H9 (cell line): Measurements from ENCODE around the gene LPCAT1. TPM values are rescaled to one million over a fixed set of nuclear protein-coding genes. Genes with fewer than 3 reads are reported as not detected.

Experiments
- DNase-seq: peaks from one replicate; pipeline ENCODE4 v3.0.0-alpha.2; 2017
- H2AFZ ChIP-seq: one replicate; pipeline ENCODE4 v1.6.1; 2013; ENCODE audit warnings: mild to moderate bottlenecking, low read length, control low read depth, moderate library complexity
- H2AK5ac ChIP-seq: 2 replicates; pipeline ENCODE4 v1.6.1; 2013; ENCODE audit warnings: low read length, control low read depth, mixed read lengths; ENCODE audit not compliant: insufficient read length
- H2BK120ac ChIP-seq: one replicate; pipeline ENCODE4 v1.6.1; 2013; ENCODE audit warnings: low read depth, mild to moderate bottlenecking, low read length, control low read depth, inconsistent platforms; ENCODE audit not compliant: poor library complexity, severe bottlenecking
- H2BK12ac ChIP-seq: 2 replicates; pipeline ENCODE4 v1.6.1; 2013; ENCODE audit warnings: low read length, control low read depth, mixed read lengths, low read depth; ENCODE audit not compliant: insufficient read length
- H2BK15ac ChIP-seq: 2 replicates; pipeline ENCODE4 v1.6.1; 2013; ENCODE audit warnings: low read depth, low read length, control low read depth
- H2BK20ac ChIP-seq: one replicate; pipeline ENCODE4 v1.6.1; 2013; ENCODE audit warnings: low read depth, mild to moderate bottlenecking, low read length, control low read depth, inconsistent platforms; ENCODE audit not compliant: poor library complexity, severe bottlenecking
- H2BK5ac ChIP-seq: 2 replicates; pipeline ENCODE4 v1.6.1; 2013; ENCODE audit warnings: low read length, control low read depth, mixed read lengths; ENCODE audit not compliant: insufficient read length
- H3K14ac ChIP-seq: 2 replicates; pipeline ENCODE4 v1.6.1; 2013; ENCODE audit warnings: low read length, control low read depth; ENCODE audit not compliant: insufficient read depth
- H3K18ac ChIP-seq: 2 replicates; pipeline ENCODE4 v1.6.1; 2013; ENCODE audit warnings: low read depth, mild to moderate bottlenecking, mixed read lengths, low read length, control low read depth; ENCODE audit not compliant: insufficient read length
- H3K23ac ChIP-seq: 2 replicates; pipeline ENCODE4 v1.6.1; 2013; ENCODE audit warnings: low read length, control low read depth, mixed read lengths, low read depth; ENCODE audit not compliant: insufficient read length
- H3K23me2 ChIP-seq: 2 replicates; pipeline ENCODE4 v1.6.1; 2013; ENCODE audit warnings: low read depth, mild to moderate bottlenecking, mixed read lengths, low read length, control low read depth; ENCODE audit not compliant: insufficient read length, poor library complexity, severe bottlenecking
- H3K27ac ChIP-seq: 2 replicates; pipeline ENCODE4 v1.5.1; 2013; ENCODE audit warnings: low read length, control low read depth, mixed read lengths, low read depth; ENCODE audit not compliant: insufficient read length
- H3K27me3 ChIP-seq: 2 replicates; pipeline ENCODE4 v1.6.1; 2013; ENCODE audit warnings: low read length, control low read depth, inconsistent platforms; ENCODE audit not compliant: insufficient read depth
- H3K4ac ChIP-seq: 2 replicates; pipeline ENCODE4 v1.6.1; 2013; ENCODE audit warnings: low read depth, mild to moderate bottlenecking, control low read depth, inconsistent platforms, low read length, moderate library complexity
- H3K4me1 ChIP-seq: 2 replicates; pipeline ENCODE4 v1.6.1; 2013; ENCODE audit warnings: low read length, control low read depth, inconsistent platforms; ENCODE audit not compliant: insufficient read depth
- H3K4me2 ChIP-seq: 2 replicates; pipeline ENCODE4 v1.6.1; 2013; ENCODE audit warnings: low read length, control low read depth, mixed read lengths; ENCODE audit not compliant: insufficient read length, insufficient read depth
- H3K56ac ChIP-seq: 2 replicates; pipeline ENCODE4 v1.6.1; 2013; ENCODE audit warnings: low read depth, mild to moderate bottlenecking, mixed read lengths, low read length, control low read depth; ENCODE audit not compliant: insufficient read length
- H3K79me1 ChIP-seq: 2 replicates; pipeline ENCODE4 v1.6.1; 2013; ENCODE audit warnings: low read depth, mild to moderate bottlenecking, moderate library complexity, low read length, control low read depth, inconsistent platforms; ENCODE audit not compliant: insufficient read depth, poor library complexity, severe bottlenecking
- H3K79me2 ChIP-seq: 2 replicates; pipeline ENCODE4 v1.6.1; 2013; ENCODE audit warnings: low read length, control low read depth, inconsistent platforms; ENCODE audit not compliant: insufficient read depth
- H3K9ac ChIP-seq: 2 replicates; pipeline ENCODE4 v1.6.1; 2013; ENCODE audit warnings: low read length, control low read depth, mixed read lengths; ENCODE audit not compliant: insufficient read length; ENCODE audit errors: extremely low read depth
- H3K9me3 ChIP-seq: one replicate; pipeline ENCODE4 v1.6.1; 2013; ENCODE audit warnings: low read depth, low read length, inconsistent platforms; ENCODE audit not compliant: control insufficient read depth
- H3T11ph ChIP-seq: one replicate; pipeline ENCODE4 v1.6.1; 2013; ENCODE audit warnings: mild to moderate bottlenecking, low read length, control low read depth, inconsistent platforms
- H4K20me1 ChIP-seq: one replicate; pipeline ENCODE4 v1.6.1; 2013; ENCODE audit not compliant: control insufficient read depth, insufficient read length, insufficient read depth
- H4K5ac ChIP-seq: 2 replicates; pipeline ENCODE4 v1.6.1; 2013; ENCODE audit warnings: low read depth, mild to moderate bottlenecking, mixed read lengths, low read length, control low read depth; ENCODE audit not compliant: insufficient read length
- H4K8ac ChIP-seq: replicated peaks from 2 replicates; pipeline ENCODE4 v1.6.1; 2013; ENCODE audit warnings: low read length, control low read depth, mixed read lengths, low read depth; ENCODE audit not compliant: insufficient read length
- H4K91ac ChIP-seq: 2 replicates; pipeline ENCODE4 v1.6.1; 2013; ENCODE audit warnings: low read depth, mild to moderate bottlenecking, moderate library complexity, mixed read lengths, low read length, control low read depth; ENCODE audit not compliant: insufficient read length
- H3K27ac Mint-ChIP-seq, 3 experiments: 2 replicates in 2 of 3; 3 replicates in 1 of 3; pipeline ENCODE4 v1.8.0; 2020 to 2021; ENCODE audit warnings: mixed read lengths in 3 of 3, mild to moderate bottlenecking in 1 of 3, moderate library complexity in 1 of 3
- H3K27me3 Mint-ChIP-seq: 2 replicates; pipeline ENCODE4 v1.8.0; 2021; ENCODE audit warnings: low read depth, mild to moderate bottlenecking, moderate library complexity, mixed read lengths
- H3K36me3 Mint-ChIP-seq, 3 experiments: 2 replicates in 2 of 3; 3 replicates in 1 of 3; pipeline ENCODE4 v1.8.0; 2020 to 2021; ENCODE audit warnings: low read depth in 3 of 3, mixed read lengths in 3 of 3; ENCODE audit not compliant: insufficient read depth in 1 of 3
- H3K4me1 Mint-ChIP-seq, 2 experiments: 2 replicates each; pipeline ENCODE4 v1.8.0; 2020; ENCODE audit warnings: mixed read lengths in 2 of 2
- H3K4me3 Mint-ChIP-seq, 2 experiments: 2 replicates in 1 of 2; 3 replicates in 1 of 2; pipeline ENCODE4 v1.8.0; 2020 to 2021; ENCODE audit warnings: mild to moderate bottlenecking in 2 of 2, mixed read lengths in 2 of 2, moderate library complexity in 1 of 2
- H3K9me3 Mint-ChIP-seq, 2 experiments: 2 replicates in 1 of 2; 3 replicates in 1 of 2; pipeline ENCODE4 v1.8.0; 2020; ENCODE audit warnings: mild to moderate bottlenecking in 2 of 2, mixed read lengths in 2 of 2, moderate library complexity in 1 of 2
- WGBS: extraction: QIAGEN DNeasy Blood & Tissue Kit; methylation state at CpG from one replicate; pipeline ENCODE4 v1.1.7; 2013; ENCODE audit warnings: missing lambda C conversion rate, low lambda C conversion rate, mixed read lengths; ENCODE audit not compliant: insufficient read length; ENCODE audit errors: extremely low coverage; 5-methylcytosine and 5-hydroxymethylcytosine counted together
- total RNA-seq: library from RNA; stranded (reverse); gene quantifications from 2 replicates; pipeline ENCODE4 v1.2.1, GENCODE V29; 2021
- TF ChIP-seq, protein P1 (sequence below): fragments of 200-600 bp; sonication (generic); conservative IDR thresholded peaks from 3 replicates; pipeline ENCODE4 v1.8.0; 2021; ENCODE audit warnings: antibody characterized with exemption, mild to moderate bottlenecking

Gene LPCAT1
- total RNA-seq, 1 experiment from 2014 or later, result 231 TPM

DNA sequence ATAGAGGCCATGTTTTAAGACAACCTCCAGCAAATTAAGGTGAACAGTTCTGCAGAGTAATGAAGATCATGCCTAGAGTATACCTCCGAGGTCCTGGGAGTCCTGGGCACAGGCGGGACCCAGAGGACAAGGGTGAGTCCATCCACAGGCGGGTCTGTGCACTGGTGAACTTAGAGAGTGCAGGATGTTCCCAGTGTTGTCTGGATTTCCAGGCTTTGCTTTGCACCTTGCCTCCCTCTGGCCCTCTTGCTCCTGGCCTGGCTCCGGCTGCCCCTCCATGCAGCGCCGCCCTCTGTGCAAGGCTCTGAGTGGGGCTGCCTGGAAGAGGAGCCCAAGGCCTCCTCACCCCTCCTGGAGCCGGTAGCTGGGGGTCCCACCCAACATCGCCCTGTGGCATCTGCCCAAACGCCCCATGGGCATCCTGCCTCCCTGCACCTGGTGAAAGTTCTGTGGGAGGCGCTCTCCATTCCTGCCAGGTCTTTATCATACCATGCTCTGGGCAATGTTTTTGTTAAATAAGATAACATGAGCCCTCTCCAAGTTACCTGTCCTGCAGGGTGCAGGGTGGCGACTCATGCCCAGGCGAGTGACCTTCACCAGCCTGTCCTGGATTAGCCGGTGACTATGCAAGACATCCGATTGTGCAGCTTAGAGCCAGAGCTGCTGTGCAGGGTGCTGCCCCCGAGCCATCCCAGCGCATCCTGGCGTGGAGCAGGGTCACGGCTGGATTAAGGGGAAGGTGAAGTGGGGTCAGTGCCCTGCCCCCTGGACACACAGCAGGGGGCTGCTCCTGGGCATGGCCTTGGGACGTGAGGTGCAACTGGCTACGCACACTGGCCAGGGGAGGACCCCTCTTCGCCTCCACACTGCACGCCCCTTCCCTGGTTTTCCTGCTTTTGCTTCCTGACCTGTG is 41.3 kb upstream of the LPCAT1 start:
- Mint-ChIP-seq H3K9me3 (peaks cover 22% of the 10 kb centered on the region in 2 experiments), H3K36me3 (peaks cover 7 to 13% (median 13%) of the 10 kb centered on the region in 3 experiments), H3K4me1 (peaks cover 0 to 3% of the 10 kb centered on the region in 2 experiments; a peak in 1 of 4 replicates), H3K27ac (peak overlapping the region in 1 of 3 experiments; percentile 70; a peak in 1 of 7 replicates), H3K27me3 (peaks cover 13% of the 10 kb centered on the region), H3K4me3 (no peak overlapping the region)
- no peak overlapping the region for H3K18ac ChIP-seq
- H4K8ac ChIP-seq, result no peak overlapping the region
- H2BK120ac ChIP-seq, result no peak overlapping the region
- H3K27ac ChIP-seq, result no peak overlapping the region
- no peak overlapping the region for H4K5ac ChIP-seq
- H2AK5ac ChIP-seq, result no peak overlapping the region
- no peak overlapping the region for H2BK12ac ChIP-seq
- H3K23me2 ChIP-seq, result no peaks in the 10 kb centered on the region
- no peak overlapping the region for H2BK5ac ChIP-seq
- no peaks in the 10 kb centered on the region for H4K20me1 ChIP-seq
- WGBS, result no CpG with 5 or more reads among the region's 22 CpGs
- TF ChIP-seq, protein P1, sequence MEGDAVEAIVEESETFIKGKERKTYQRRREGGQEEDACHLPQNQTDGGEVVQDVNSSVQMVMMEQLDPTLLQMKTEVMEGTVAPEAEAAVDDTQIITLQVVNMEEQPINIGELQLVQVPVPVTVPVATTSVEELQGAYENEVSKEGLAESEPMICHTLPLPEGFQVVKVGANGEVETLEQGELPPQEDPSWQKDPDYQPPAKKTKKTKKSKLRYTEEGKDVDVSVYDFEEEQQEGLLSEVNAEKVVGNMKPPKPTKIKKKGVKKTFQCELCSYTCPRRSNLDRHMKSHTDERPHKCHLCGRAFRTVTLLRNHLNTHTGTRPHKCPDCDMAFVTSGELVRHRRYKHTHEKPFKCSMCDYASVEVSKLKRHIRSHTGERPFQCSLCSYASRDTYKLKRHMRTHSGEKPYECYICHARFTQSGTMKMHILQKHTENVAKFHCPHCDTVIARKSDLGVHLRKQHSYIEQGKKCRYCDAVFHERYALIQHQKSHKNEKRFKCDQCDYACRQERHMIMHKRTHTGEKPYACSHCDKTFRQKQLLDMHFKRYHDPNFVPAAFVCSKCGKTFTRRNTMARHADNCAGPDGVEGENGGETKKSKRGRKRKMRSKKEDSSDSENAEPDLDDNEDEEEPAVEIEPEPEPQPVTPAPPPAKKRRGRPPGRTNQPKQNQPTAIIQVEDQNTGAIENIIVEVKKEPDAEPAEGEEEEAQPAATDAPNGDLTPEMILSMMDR, result no peak
- H2BK15ac ChIP-seq, result no peak overlapping the region
- H3K56ac ChIP-seq, result no peak overlapping the region
- H2BK20ac ChIP-seq, result no peak overlapping the region
- H2AFZ ChIP-seq, result no peak overlapping the region
- no peak overlapping the region for H3K9ac ChIP-seq
- H3K4me1 ChIP-seq, result no peaks in the 10 kb centered on the region
- no peaks in the 10 kb centered on the region for H3K79me2 ChIP-seq
- H3K4me2 ChIP-seq, result no peak overlapping the region
- H3K27me3 ChIP-seq, result no peaks in the 10 kb centered on the region
- no peaks in the 10 kb centered on the region for H3K9me3 ChIP-seq
- no peaks in the 10 kb centered on the region for H3K79me1 ChIP-seq
- no peak overlapping the region for H3K23ac ChIP-seq
- H4K91ac ChIP-seq, result no peak overlapping the region
- DNase-seq, result no peak
- no peak overlapping the region for H3T11ph ChIP-seq
- no peak overlapping the region for H3K4ac ChIP-seq
- no peak overlapping the region for H3K14ac ChIP-seq
